HepG2 (cell line): ENCODE measurements around the gene RABGAP1L.

Experiments
- EZH2 ChIP-seq: conservative IDR thresholded peaks from 2 replicates; pipeline ENCODE4 v1.6.1; 2012; ENCODE audit warnings: mild to moderate bottlenecking, low read depth, low read length, moderate library complexity
- HDAC6 ChIP-seq: fragments of 200-600 bp; sonication (generic); IDR thresholded peaks from 2 replicates; pipeline ENCODE4 v1.7.0; 2017; ENCODE audit warnings: mild to moderate bottlenecking, antibody characterized with exemption, low read length, low read depth
- TCF7L2 ChIP-seq: IDR thresholded peaks from 2 replicates; pipeline ENCODE4 v1.6.1; 2011; ENCODE audit warnings: mild to moderate bottlenecking, low read depth, low read length, moderate library complexity

- no peak for TF ChIP-seq EZH2
- no peak for TF ChIP-seq TCF7L2
- no peak for TF ChIP-seq HDAC6
Observed at GRCh38 chr1:174204697-174205308, 45.5 kb downstream of the RABGAP1L start.
